ENCODE results near the gene ATP2B2.

Gene ATP2B2

GRCh38 chr3:10334042-10334441 is 171.3 kb downstream of the ATP2B2 start:
- H3K27me3 ChIP-seq (ENCODE audit: insufficient read depth, low read length, poor library complexity), result peaks cover 6% of the 10 kb centered on the region
- H2AFZ ChIP-seq (ENCODE audit: low read depth, low read length), result no peak overlapping the region
- H3K9ac ChIP-seq (ENCODE audit: low read depth, low read length), result no peak overlapping the region
- no peak overlapping the region for H3K4me3 ChIP-seq (ENCODE audit: low read depth in 1 of 2, low read length in 2 of 2)
- no peaks in the 10 kb centered on the region for H3K9me3 ChIP-seq (ENCODE audit: insufficient read depth, low read length, severe bottlenecking)
- H4K20me1 ChIP-seq (ENCODE audit: insufficient read depth, low read length), result no peaks in the 10 kb centered on the region; the same call in 1 of the 2 replicates
- TF ChIP-seq CTCF (IDR thresholded peaks at IDR 0.05; ENCODE audit: borderline replicate concordance, extremely low read depth, low read length, poor library complexity, severe bottlenecking) (no peak), EZH2 (IDR thresholded peaks at IDR 0.05; ENCODE audit: borderline replicate concordance, low read depth, low read length, severe bottlenecking) (no peak)
- no peak overlapping the region for H3K4me2 ChIP-seq (ENCODE audit: insufficient read depth, low read length)
- ATAC-seq (ENCODE audit: insufficient read depth, low read depth), result no peak
- no peaks in the 10 kb centered on the region for H3K79me2 ChIP-seq (ENCODE audit: insufficient read depth, low read length)
- H3K4me1 ChIP-seq (ENCODE audit: insufficient read depth, low read length), result no peaks in the 10 kb centered on the region
- H3K27ac ChIP-seq (ENCODE audit: low read length), result no peak overlapping the region
- no peak for DNase-seq
- H3K36me3 ChIP-seq (ENCODE audit: insufficient read depth, low read length), result no peaks in the 10 kb centered on the region

GRCh38 chr3:10333349-10333650 is 172.1 kb downstream of the ATP2B2 start:
- ATAC-seq (ENCODE audit: insufficient read depth, low read depth) (peak; percentile 33), DNase-seq (no peak)
- H3K9me3 ChIP-seq (ENCODE audit: insufficient read depth, low read length, severe bottlenecking), result no peaks in the 10 kb centered on the region
- H4K20me1 ChIP-seq (ENCODE audit: insufficient read depth, low read length), result no peaks in the 10 kb centered on the region; the same call in 1 of the 2 replicates
- no peaks in the 10 kb centered on the region for H3K79me2 ChIP-seq (ENCODE audit: insufficient read depth, low read length)
- no peak overlapping the region for H3K4me3 ChIP-seq (ENCODE audit: low read depth in 1 of 2, low read length in 2 of 2)
- H3K4me1 ChIP-seq (ENCODE audit: insufficient read depth, low read length), result no peaks in the 10 kb centered on the region
- no peak for TF ChIP-seq CTCF (IDR thresholded peaks at IDR 0.05; ENCODE audit: borderline replicate concordance, extremely low read depth, low read length, poor library complexity, severe bottlenecking)
- TF ChIP-seq EZH2 (IDR thresholded peaks at IDR 0.05; ENCODE audit: borderline replicate concordance, low read depth, low read length, severe bottlenecking), result no peak
- H3K27me3 ChIP-seq (ENCODE audit: insufficient read depth, low read length, poor library complexity), result peaks cover 6% of the 10 kb centered on the region
- no peak overlapping the region for H3K27ac ChIP-seq (ENCODE audit: low read length)
- no peaks in the 10 kb centered on the region for H3K36me3 ChIP-seq (ENCODE audit: insufficient read depth, low read length)
- H3K4me2 ChIP-seq (ENCODE audit: insufficient read depth, low read length), result no peak overlapping the region
- H2AFZ ChIP-seq (ENCODE audit: low read depth, low read length), result no peak overlapping the region
- H3K9ac ChIP-seq (ENCODE audit: low read depth, low read length), result no peak overlapping the region

- no peaks in the 10 kb centered on the region for H3K79me2 ChIP-seq (ENCODE audit: insufficient read depth, low read length)
- TF ChIP-seq CTCF (IDR thresholded peaks at IDR 0.05; ENCODE audit: borderline replicate concordance, extremely low read depth, low read length, poor library complexity, severe bottlenecking), result no peak
- no peaks in the 10 kb centered on the region for H3K36me3 ChIP-seq (ENCODE audit: insufficient read depth, low read length)
- H3K4me3 ChIP-seq (ENCODE audit: low read depth in 1 of 2, low read length in 2 of 2), result no peak overlapping the region
- H3K9me3 ChIP-seq (ENCODE audit: insufficient read depth, low read length, severe bottlenecking), result no peaks in the 10 kb centered on the region
- no peak overlapping the region for H3K4me2 ChIP-seq (ENCODE audit: insufficient read depth, low read length)
- no peaks in the 10 kb centered on the region for H3K4me1 ChIP-seq (ENCODE audit: insufficient read depth, low read length)
- DNase-seq, result peak; percentile 13
- H3K27me3 ChIP-seq (ENCODE audit: insufficient read depth, low read length, poor library complexity), result peaks cover 6% of the 10 kb centered on the region
- H3K9ac ChIP-seq (ENCODE audit: low read depth, low read length), result no peak overlapping the region
- no peak overlapping the region for H3K27ac ChIP-seq (ENCODE audit: low read length)
- H2AFZ ChIP-seq (ENCODE audit: low read depth, low read length), result no peak overlapping the region
- ATAC-seq (ENCODE audit: insufficient read depth, low read depth), result no peak
- no peaks in the 10 kb centered on the region; the same call in 1 of the 2 replicates for H4K20me1 ChIP-seq (ENCODE audit: insufficient read depth, low read length)
Observed at GRCh38 chr3:10332481-10333348, 172.7 kb downstream of the ATP2B2 start.
